ENCODE data around the gene COL3A1.
A peak's percentile ranks its signal among the peaks of the same experiment; 100 is the strongest.

The COL3A1 gene

GRCh38 chr2:188984680-188985079 lies 10.5 kb downstream of the COL3A1 start:
- TF ChIP-seq, protein P1, sequence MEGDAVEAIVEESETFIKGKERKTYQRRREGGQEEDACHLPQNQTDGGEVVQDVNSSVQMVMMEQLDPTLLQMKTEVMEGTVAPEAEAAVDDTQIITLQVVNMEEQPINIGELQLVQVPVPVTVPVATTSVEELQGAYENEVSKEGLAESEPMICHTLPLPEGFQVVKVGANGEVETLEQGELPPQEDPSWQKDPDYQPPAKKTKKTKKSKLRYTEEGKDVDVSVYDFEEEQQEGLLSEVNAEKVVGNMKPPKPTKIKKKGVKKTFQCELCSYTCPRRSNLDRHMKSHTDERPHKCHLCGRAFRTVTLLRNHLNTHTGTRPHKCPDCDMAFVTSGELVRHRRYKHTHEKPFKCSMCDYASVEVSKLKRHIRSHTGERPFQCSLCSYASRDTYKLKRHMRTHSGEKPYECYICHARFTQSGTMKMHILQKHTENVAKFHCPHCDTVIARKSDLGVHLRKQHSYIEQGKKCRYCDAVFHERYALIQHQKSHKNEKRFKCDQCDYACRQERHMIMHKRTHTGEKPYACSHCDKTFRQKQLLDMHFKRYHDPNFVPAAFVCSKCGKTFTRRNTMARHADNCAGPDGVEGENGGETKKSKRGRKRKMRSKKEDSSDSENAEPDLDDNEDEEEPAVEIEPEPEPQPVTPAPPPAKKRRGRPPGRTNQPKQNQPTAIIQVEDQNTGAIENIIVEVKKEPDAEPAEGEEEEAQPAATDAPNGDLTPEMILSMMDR (IDR thresholded peaks at IDR 0.05; ENCODE audit: insufficient read depth, low read length, missing control alignments): no peak
- ChIA-PET POLR2A (interaction anchor here (0.9 to 1.5 kb wide), 4 partner anchors 9 to 197 kb away, joined by 3 to 6 read pairs (median 4); partner anchors contain the start of gene COL3A1), CTCF (interaction anchor here (1.0 to 5.1 kb wide), 20 partner anchors 8 to 465 kb away, joined by 3 to 138 read pairs (median 4); no protein-coding TSS in a partner anchor)
- H3K4me3 ChIP-seq (ENCODE audit: low read depth, low read length): no peak overlapping the region
- DNase-seq (ENCODE audit: low read depth, low spot score): peak; percentile 81

- TF ChIP-seq, protein P1 (IDR thresholded peaks at IDR 0.05; ENCODE audit: insufficient read depth, low read length, missing control alignments): no peak
- no peak for DNase-seq (ENCODE audit: low read depth, low spot score)
- CTCF ChIA-PET: interaction anchor here (1.7 kb wide), 1 partner anchor 462 kb away, joined by 8 read pairs; no protein-coding TSS in a partner anchor
- no peak overlapping the region for H3K4me3 ChIP-seq (ENCODE audit: low read depth, low read length)
- POLR2A ChIA-PET: no interaction called here
Observed at GRCh38 chr2:188986839-188987238, 12.7 kb downstream of the COL3A1 start.

DNA sequence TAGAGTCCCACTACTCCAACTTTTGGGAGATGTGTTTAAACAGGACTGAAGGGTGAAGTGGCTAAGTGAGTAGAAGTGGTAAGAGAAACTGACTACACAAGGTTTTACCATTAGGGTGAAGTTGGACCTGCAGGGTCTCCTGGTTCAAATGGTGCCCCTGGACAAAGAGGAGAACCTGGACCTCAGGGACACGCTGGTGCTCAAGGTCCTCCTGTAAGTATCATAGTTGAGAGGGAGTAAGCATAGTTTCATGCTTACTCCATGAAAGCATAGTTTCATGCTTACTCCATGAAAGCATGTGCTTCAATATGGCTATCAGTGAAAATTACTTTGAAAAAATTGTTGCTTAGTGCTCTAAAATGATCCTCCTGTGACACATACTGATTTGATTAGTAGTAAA lies 19.1 kb downstream of the COL3A1 start:
- no peak for DNase-seq (ENCODE audit: low read depth, low spot score)
- CTCF ChIA-PET: interaction anchor here (1.1 to 1.2 kb wide), 2 partner anchors 9 to 419 kb away, joined by 3 read pairs; no protein-coding TSS in a partner anchor
- TF ChIP-seq, protein P1 (IDR thresholded peaks at IDR 0.05; ENCODE audit: insufficient read depth, low read length, missing control alignments): no peak
- H3K4me3 ChIP-seq (ENCODE audit: low read depth, low read length): no peak overlapping the region
- POLR2A ChIA-PET: no interaction called here

DNA sequence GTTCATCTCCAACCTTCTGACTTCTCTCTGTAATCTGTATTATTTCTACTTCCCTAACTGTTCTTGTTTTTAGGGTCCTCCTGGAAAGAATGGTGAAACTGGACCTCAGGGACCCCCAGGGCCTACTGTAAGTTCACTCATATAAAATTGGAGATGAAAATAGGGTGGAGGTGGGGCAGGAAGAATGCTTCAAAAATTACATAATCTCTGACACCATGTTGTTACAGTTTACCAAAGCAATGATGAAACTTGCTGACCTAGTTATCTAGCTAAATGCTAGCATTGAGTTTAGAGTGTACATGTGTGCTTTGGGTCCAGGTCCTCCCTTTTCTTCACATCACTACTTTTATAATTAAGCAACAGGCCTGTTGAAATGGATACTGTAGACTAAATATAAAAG lies 23.1 kb downstream of the COL3A1 start:
- no peak overlapping the region for H3K4me3 ChIP-seq (ENCODE audit: low read depth, low read length)
- ChIA-PET CTCF (interaction anchor here (1.4 to 1.7 kb wide), 2 partner anchors 472 to 474 kb away, joined by 3 to 5 read pairs; no protein-coding TSS in a partner anchor), POLR2A (no interaction called here)
- TF ChIP-seq, protein P1 (IDR thresholded peaks at IDR 0.05; ENCODE audit: insufficient read depth, low read length, missing control alignments): no peak
- no peak for DNase-seq (ENCODE audit: low read depth, low spot score)

GRCh38 chr2:189000221-189000620 lies 26.0 kb downstream of the COL3A1 start:
- CTCF ChIA-PET: no interaction called here
- H3K4me3 ChIP-seq (ENCODE audit: low read depth, low read length): no peak overlapping the region
- TF ChIP-seq, protein P1 (IDR thresholded peaks at IDR 0.05; ENCODE audit: insufficient read depth, low read length, missing control alignments): no peak
- DNase-seq (ENCODE audit: low read depth, low spot score): no peak
- POLR2A ChIA-PET: no interaction called here

- no peak overlapping the region for H3K4me3 ChIP-seq (ENCODE audit: low read depth, low read length)
- DNase-seq (ENCODE audit: low read depth, low spot score): no peak
- ChIA-PET POLR2A (no interaction called here), CTCF (no interaction called here)
- TF ChIP-seq, protein P1 (IDR thresholded peaks at IDR 0.05; ENCODE audit: insufficient read depth, low read length, missing control alignments): no peak
Observed at GRCh38 chr2:189002079-189002478, 27.9 kb downstream of the COL3A1 start.
